Measurements from ENCODE around the gene SCAF8.

Gene SCAF8

GRCh38 chr6:154733183-154733625 lies at the start of gene SCAF8:
SCAF8 (plus strand) TSS chr6:154733416; CDS start chr6:154733901, 485 bp downstream.
- Histone ChIP-seq H3K4me3 (ENCODE audit: low read depth in 1 of 2, low read length in 1 of 2) (peak within 1 kb of the TSS; percentile 90 to 93), H3K9me3 (no peaks in the 10 kb centered on the region), H3K27me3 (no peaks in the 10 kb centered on the region), H3K27ac (peak within 1 kb of the TSS; percentile 99), H3K4me1 (ENCODE audit: control insufficient read depth in 1 of 2, insufficient read depth in 1 of 2, low read depth in 1 of 2, low read length in 1 of 2) (peaks cover 48% of the 10 kb centered on the region in 2 experiments), H3K36me3 (peaks cover 5% of the 10 kb centered on the region)
- peak; percentile 91 for TF ChIP-seq CTCF (IDR thresholded peaks at IDR 0.05)

GRCh38 chr6:154683756-154684523 lies 49.3 kb upstream of the SCAF8 start:
- no peak overlapping the region for H3K4me3 ChIP-seq (ENCODE audit: low read depth in 1 of 2, low read length in 1 of 2)
- H3K27me3 ChIP-seq: no peaks in the 10 kb centered on the region
- no peaks in the 10 kb centered on the region for H3K9me3 ChIP-seq
- H3K4me1 ChIP-seq (ENCODE audit: control insufficient read depth in 1 of 2, insufficient read depth in 1 of 2, low read depth in 1 of 2, low read length in 1 of 2): no peaks in the 10 kb centered on the region
- H3K27ac ChIP-seq: no peak overlapping the region
- no peak for TF ChIP-seq CTCF (IDR thresholded peaks at IDR 0.05)
- H3K36me3 ChIP-seq: no peaks in the 10 kb centered on the region

GRCh38 chr6:154686162-154686561 lies 47.1 kb upstream of the SCAF8 start:
- Histone ChIP-seq H3K9me3 (no peaks in the 10 kb centered on the region), H3K27me3 (no peaks in the 10 kb centered on the region), H3K36me3 (no peaks in the 10 kb centered on the region), H3K27ac (no peak overlapping the region), H3K4me3 (ENCODE audit: low read depth in 1 of 2, low read length in 1 of 2) (no peak overlapping the region), H3K4me1 (ENCODE audit: control insufficient read depth in 1 of 2, insufficient read depth in 1 of 2, low read depth in 1 of 2, low read length in 1 of 2) (no peaks in the 10 kb centered on the region)
- no peak for TF ChIP-seq CTCF (IDR thresholded peaks at IDR 0.05)

GRCh38 chr6:154689493-154690255 lies 43.5 kb upstream of the SCAF8 start:
- TF ChIP-seq CTCF (IDR thresholded peaks at IDR 0.05): no peak
- H3K9me3 ChIP-seq: no peaks in the 10 kb centered on the region
- H3K36me3 ChIP-seq: no peaks in the 10 kb centered on the region
- H3K4me3 ChIP-seq (ENCODE audit: low read depth in 1 of 2, low read length in 1 of 2): no peak overlapping the region
- H3K27ac ChIP-seq: no peak overlapping the region
- no peaks in the 10 kb centered on the region for H3K4me1 ChIP-seq (ENCODE audit: control insufficient read depth in 1 of 2, insufficient read depth in 1 of 2, low read depth in 1 of 2, low read length in 1 of 2)
- no peaks in the 10 kb centered on the region for H3K27me3 ChIP-seq

- Histone ChIP-seq H3K36me3 (no peaks in the 10 kb centered on the region), H3K4me3 (ENCODE audit: low read depth in 1 of 2, low read length in 1 of 2) (no peak overlapping the region), H3K27me3 (no peaks in the 10 kb centered on the region), H3K9me3 (no peaks in the 10 kb centered on the region), H3K27ac (no peak overlapping the region), H3K4me1 (ENCODE audit: control insufficient read depth in 1 of 2, insufficient read depth in 1 of 2, low read depth in 1 of 2, low read length in 1 of 2) (no peaks in the 10 kb centered on the region)
- no peak for TF ChIP-seq CTCF (IDR thresholded peaks at IDR 0.05)
Measured at GRCh38 chr6:154690857-154691256, 42.4 kb upstream of the SCAF8 start.
